ENCODE data around the gene CDH3. TPM values are rescaled to one million over a fixed set of nuclear protein-coding genes. Genes with fewer than 3 reads are reported as not detected.

Gene CDH3
- total and polyA plus RNA-seq, 3 donors from 2014 or later = 3.0 to 8.2 (median 5.4) TPM

GRCh38 chr16:68645494-68646388 lies 631 bp downstream of the CDH3 start:
- Histone ChIP-seq H3K9me3 (no peaks in the 10 kb centered on the region), H3K27me3 (no peaks in the 10 kb centered on the region), H3K4me3 (peak overlapping the region; percentile 56 to 68), H3K36me3 (ENCODE audit: low read depth, missing control alignments) (no peaks in the 10 kb centered on the region), H3K4me1 (peaks cover 11% of the 10 kb centered on the region), H3K27ac (peak overlapping the region; percentile 24 to 45)
- intact Hi-C loops (cut with DNase I; ENCODE audit: low total_unique reads) = no loop called here
- WGBS, 2 donors = 2 to 10% methylated on average over 23 to 61 of the region's 66 CpGs
- DNase-seq = no peak
- no peak for TF ChIP-seq CTCF (IDR thresholded peaks at IDR 0.05)
- no peak for TF ChIP-seq POLR2A (IDR thresholded peaks at IDR 0.05)

- intact Hi-C loops (cut with DNase I; ENCODE audit: low total_unique reads) = no loop called here
- DNase-seq = no peak
Observed at GRCh38 chr16:68646953-68647659, 2.0 kb downstream of the CDH3 start.

GRCh38 chr16:68651136-68651535 lies 6.0 kb downstream of the CDH3 start:
- whole genome bisulfite sequencing, 2 donors = 95 to 100% methylated on average over 3 to 12 of the region's 12 CpGs
- no peaks in the 10 kb centered on the region for H3K4me1 ChIP-seq
- no peaks in the 10 kb centered on the region for H3K27me3 ChIP-seq
- TF ChIP-seq POLR2A (IDR thresholded peaks at IDR 0.05) = no peak
- TF ChIP-seq CTCF (IDR thresholded peaks at IDR 0.05) = no peak
- H3K36me3 ChIP-seq (ENCODE audit: low read depth, missing control alignments) = no peaks in the 10 kb centered on the region
- no peak overlapping the region for H3K27ac ChIP-seq
- intact Hi-C loops (cut with DNase I; ENCODE audit: low total_unique reads) = no loop called here
- H3K4me3 ChIP-seq = no peak overlapping the region
- no peak for DNase-seq
- no peaks in the 10 kb centered on the region for H3K9me3 ChIP-seq

More at GRCh38 chr16:68646953-68647659, 2.0 kb downstream of the CDH3 start:
- TF ChIP-seq CTCF (IDR thresholded peaks at IDR 0.05) (no peak), POLR2A (IDR thresholded peaks at IDR 0.05) (no peak)
- Histone ChIP-seq H3K27ac (no peak overlapping the region), H3K9me3 (no peaks in the 10 kb centered on the region), H3K36me3 (ENCODE audit: low read depth, missing control alignments) (no peaks in the 10 kb centered on the region), H3K27me3 (no peaks in the 10 kb centered on the region), H3K4me1 (peaks cover 11% of the 10 kb centered on the region), H3K4me3 (no peak overlapping the region)
- 85 to 90% methylated on average over 18 of the region's 18 CpGs for WGBS, 2 donors

- Histone ChIP-seq H3K27ac (no peak overlapping the region), H3K4me3 (no peak overlapping the region), H3K36me3 (ENCODE audit: low read depth, missing control alignments) (no peaks in the 10 kb centered on the region), H3K27me3 (no peaks in the 10 kb centered on the region), H3K9me3 (no peaks in the 10 kb centered on the region), H3K4me1 (no peaks in the 10 kb centered on the region)
- DNase-seq = no peak
- TF ChIP-seq CTCF (IDR thresholded peaks at IDR 0.05) (no peak), POLR2A (IDR thresholded peaks at IDR 0.05) (no peak)
- 95 to 100% methylated on average over 2 of the region's 2 CpGs for WGBS, 2 donors
- intact Hi-C loops (cut with DNase I; ENCODE audit: low total_unique reads) = no loop called here
Observed at GRCh38 chr16:68652659-68653058, 7.5 kb downstream of the CDH3 start.
